ENCODE data around the gene MAN2A1. TPM values are rescaled to one million over a fixed set of nuclear protein-coding genes. Genes with fewer than 3 reads are reported as not detected.

Gene MAN2A1
- total RNA-seq, 2 experiments from 2014 or later = 23.0 to 28.7 TPM

DNA sequence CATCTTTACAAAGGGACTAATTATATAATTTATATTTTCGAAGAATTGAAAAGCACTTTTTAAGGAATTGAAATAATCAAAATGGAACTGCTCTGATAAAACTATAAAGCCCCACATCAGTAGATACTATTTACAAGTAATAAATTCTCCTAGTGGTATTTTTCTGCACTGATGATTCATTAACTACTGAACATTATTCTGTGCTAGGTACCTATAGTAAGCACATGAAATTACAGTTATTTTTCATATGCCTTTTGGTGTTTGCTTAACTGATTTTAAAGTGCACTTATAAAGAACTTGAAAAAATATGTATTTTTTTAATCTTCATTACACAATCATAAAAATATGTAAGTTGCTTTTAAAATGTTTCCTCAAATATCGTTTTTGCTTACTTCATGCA lies 123.0 kb downstream of the MAN2A1 start:
- ChIA-PET CTCF (ENCODE audit: unreplicated experiment) (no interaction called here), POLR2A (interaction anchor here (0.8 to 1.0 kb wide), 2 partner anchors 9 to 35 kb away, joined by 3 to 5 read pairs; no protein-coding TSS in a partner anchor)
- H3K27ac ChIP-seq (ENCODE audit: low read depth, low read length, poor library complexity, severe bottlenecking) = no peak overlapping the region
- H3K79me2 ChIP-seq (ENCODE audit: insufficient read depth, low read depth, low read length) = no peaks in the 10 kb centered on the region
- DNase-seq (ENCODE audit: low spot score) = no peak
- H3K4me1 ChIP-seq (ENCODE audit: insufficient read depth, low read length, poor library complexity, severe bottlenecking) = no peaks in the 10 kb centered on the region
- H3K4me3 ChIP-seq (ENCODE audit: low read depth, low read length, poor library complexity, severe bottlenecking) = no peak overlapping the region
- TF ChIP-seq, protein P1, sequence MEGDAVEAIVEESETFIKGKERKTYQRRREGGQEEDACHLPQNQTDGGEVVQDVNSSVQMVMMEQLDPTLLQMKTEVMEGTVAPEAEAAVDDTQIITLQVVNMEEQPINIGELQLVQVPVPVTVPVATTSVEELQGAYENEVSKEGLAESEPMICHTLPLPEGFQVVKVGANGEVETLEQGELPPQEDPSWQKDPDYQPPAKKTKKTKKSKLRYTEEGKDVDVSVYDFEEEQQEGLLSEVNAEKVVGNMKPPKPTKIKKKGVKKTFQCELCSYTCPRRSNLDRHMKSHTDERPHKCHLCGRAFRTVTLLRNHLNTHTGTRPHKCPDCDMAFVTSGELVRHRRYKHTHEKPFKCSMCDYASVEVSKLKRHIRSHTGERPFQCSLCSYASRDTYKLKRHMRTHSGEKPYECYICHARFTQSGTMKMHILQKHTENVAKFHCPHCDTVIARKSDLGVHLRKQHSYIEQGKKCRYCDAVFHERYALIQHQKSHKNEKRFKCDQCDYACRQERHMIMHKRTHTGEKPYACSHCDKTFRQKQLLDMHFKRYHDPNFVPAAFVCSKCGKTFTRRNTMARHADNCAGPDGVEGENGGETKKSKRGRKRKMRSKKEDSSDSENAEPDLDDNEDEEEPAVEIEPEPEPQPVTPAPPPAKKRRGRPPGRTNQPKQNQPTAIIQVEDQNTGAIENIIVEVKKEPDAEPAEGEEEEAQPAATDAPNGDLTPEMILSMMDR (conservative IDR thresholded peaks at IDR 0.05; ENCODE audit: low read length) = no peak
- no peak for TF ChIP-seq EZH2phosphoT487 (IDR thresholded peaks at IDR 0.05; ENCODE audit: borderline replicate concordance, low read depth, low read length)
- H4K20me1 ChIP-seq (ENCODE audit: insufficient read depth, low read length) = no peaks in the 10 kb centered on the region
- H2AFZ ChIP-seq (ENCODE audit: low read length) = no peak overlapping the region
- H3K9me2 ChIP-seq (ENCODE audit: insufficient read depth, low read length) = no peaks in the 10 kb centered on the region
- no peaks in the 10 kb centered on the region for H3K9me3 ChIP-seq (ENCODE audit: low read length)
- no TSS peak for BruUV-seq (replicated peaks)
- H3K4me2 ChIP-seq (ENCODE audit: low read length) = no peak overlapping the region
- intact Hi-C loops (cut with micrococcal nuclease; ENCODE audit: unreplicated experiment) = no loop called here
- 0 out of 2 replicates have a peak, but pooled peaks cover 2% of the 10 kb centered on the region for H3K36me3 ChIP-seq (ENCODE audit: insufficient read depth, low read length)

DNA sequence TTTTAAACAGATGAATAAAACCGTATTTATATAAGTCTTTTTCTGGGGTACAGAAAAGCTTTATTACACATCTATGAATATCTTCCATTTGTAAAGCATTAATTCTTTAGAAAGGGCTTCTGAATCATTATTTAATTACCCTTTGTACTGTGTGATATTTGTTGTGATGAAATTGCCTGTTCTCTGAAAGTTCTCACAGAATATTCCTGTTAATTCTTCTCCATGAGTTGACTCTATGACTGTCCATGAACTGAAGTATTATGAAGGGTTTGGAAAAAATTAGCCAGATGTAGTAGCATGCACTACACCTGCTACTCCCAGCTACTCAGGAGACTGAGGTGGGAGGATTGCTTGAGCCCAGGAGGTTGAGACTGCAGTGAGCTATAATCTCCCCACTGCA lies 127.0 kb downstream of the MAN2A1 start:
- Histone ChIP-seq H3K27ac (ENCODE audit: low read depth, low read length, poor library complexity, severe bottlenecking) (no peak overlapping the region), H3K4me3 (ENCODE audit: low read depth, low read length, poor library complexity, severe bottlenecking) (no peak overlapping the region), H3K36me3 (ENCODE audit: insufficient read depth, low read length) (peaks cover 18% of the 10 kb centered on the region), H3K4me1 (ENCODE audit: insufficient read depth, low read length, poor library complexity, severe bottlenecking) (no peaks in the 10 kb centered on the region), H3K79me2 (ENCODE audit: insufficient read depth, low read depth, low read length) (no peaks in the 10 kb centered on the region), H2AFZ (ENCODE audit: low read length) (no peak overlapping the region), H3K4me2 (ENCODE audit: low read length) (no peak overlapping the region), H3K9me2 (ENCODE audit: insufficient read depth, low read length) (no peaks in the 10 kb centered on the region), H3K9me3 (ENCODE audit: low read length) (no peaks in the 10 kb centered on the region), H4K20me1 (ENCODE audit: insufficient read depth, low read length) (no peaks in the 10 kb centered on the region)
- intact Hi-C loops (cut with micrococcal nuclease; ENCODE audit: unreplicated experiment) = no loop called here
- no TSS peak for BruUV-seq (replicated peaks)
- no peak for DNase-seq (ENCODE audit: low spot score)
- CTCF ChIA-PET (ENCODE audit: unreplicated experiment) = no interaction called here
- POLR2A ChIA-PET = no interaction called here
- TF ChIP-seq, protein P1 (conservative IDR thresholded peaks at IDR 0.05; ENCODE audit: low read length) = no peak
- TF ChIP-seq EZH2phosphoT487 (IDR thresholded peaks at IDR 0.05; ENCODE audit: borderline replicate concordance, low read depth, low read length) = no peak

DNA sequence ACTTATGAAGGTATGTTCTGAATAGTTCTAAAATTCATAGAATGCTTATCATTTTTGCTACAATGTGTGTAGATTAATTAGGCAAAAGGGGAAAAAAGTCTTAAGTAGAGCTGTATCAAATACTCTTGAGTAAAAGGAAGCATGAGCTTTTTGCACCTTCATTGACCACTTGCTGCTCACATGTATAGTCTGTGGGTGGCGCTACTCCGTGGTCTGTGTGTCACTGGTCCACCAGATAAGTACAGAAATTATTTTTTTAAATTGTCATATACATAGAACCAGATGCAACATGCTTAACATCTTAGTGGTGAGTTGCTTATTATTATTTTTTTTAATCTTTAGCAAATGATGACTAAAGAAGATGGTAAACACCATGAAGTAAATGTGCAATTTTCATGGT lies 130.2 kb downstream of the MAN2A1 start:
- no peak overlapping the region for H3K27ac ChIP-seq (ENCODE audit: low read depth, low read length, poor library complexity, severe bottlenecking)
- no TSS peak for BruUV-seq (replicated peaks)
- CTCF ChIA-PET (ENCODE audit: unreplicated experiment) = no interaction called here
- H4K20me1 ChIP-seq (ENCODE audit: insufficient read depth, low read length) = no peaks in the 10 kb centered on the region
- no peaks in the 10 kb centered on the region for H3K4me1 ChIP-seq (ENCODE audit: insufficient read depth, low read length, poor library complexity, severe bottlenecking)
- no peak for DNase-seq (ENCODE audit: low spot score)
- H3K9me2 ChIP-seq (ENCODE audit: insufficient read depth, low read length) = no peaks in the 10 kb centered on the region
- no peak overlapping the region for H3K4me3 ChIP-seq (ENCODE audit: low read depth, low read length, poor library complexity, severe bottlenecking)
- POLR2A ChIA-PET = no interaction called here
- H3K36me3 ChIP-seq (ENCODE audit: insufficient read depth, low read length) = peaks cover 31% of the 10 kb centered on the region
- H3K9me3 ChIP-seq (ENCODE audit: low read length) = no peaks in the 10 kb centered on the region
- TF ChIP-seq, protein P1 (conservative IDR thresholded peaks at IDR 0.05; ENCODE audit: low read length) = peak; percentile 49
- no peak for TF ChIP-seq EZH2phosphoT487 (IDR thresholded peaks at IDR 0.05; ENCODE audit: borderline replicate concordance, low read depth, low read length)
- no peak overlapping the region for H2AFZ ChIP-seq (ENCODE audit: low read length)
- no peaks in the 10 kb centered on the region for H3K79me2 ChIP-seq (ENCODE audit: insufficient read depth, low read depth, low read length)
- intact Hi-C loops (cut with micrococcal nuclease; ENCODE audit: unreplicated experiment) = no loop called here
- H3K4me2 ChIP-seq (ENCODE audit: low read length) = no peak overlapping the region
